Cardiac muscle cell (in vitro differentiated cells and primary cell): ENCODE measurements around the gene HLA-DQB1. TPM values are rescaled to one million over a fixed set of nuclear protein-coding genes. Genes with fewer than 3 reads are reported as not detected.
"Not testable (repeated sequence)": the region's sequence is repeated elsewhere in the genome, so short reads cannot be mapped to it uniquely, and the experiment has no call there.

Experiments used
- DNase-seq, 2 donors: peaks; one replicate each; pipeline versions ENCODE4 v3.0.0 to v3.0.0-alpha.2; 2010 to 2017; ENCODE audit warnings: low read depth in 1 of 2, low spot score in 1 of 2
- H3K27ac ChIP-seq: fragments of 200-600 bp; sonication (generic); 2 replicates; pipeline ENCODE4 v1.5.1; 2016
- H3K27me3 ChIP-seq: fragments of 200-600 bp; sonication (generic); 2 replicates; pipeline ENCODE4 v1.6.0; 2016; ENCODE audit warnings: control low read depth
- H3K36me3 ChIP-seq: fragments of 200-600 bp; sonication (generic); 2 replicates; pipeline ENCODE4 v1.5.1; 2016; ENCODE audit warnings: control low read depth
- H3K4me1 ChIP-seq: fragments of 200-600 bp; sonication (generic); 2 replicates; pipeline ENCODE4 v1.8.1; 2017; ENCODE audit warnings: low read depth, mild to moderate bottlenecking, mixed run types
- H3K4me3 ChIP-seq: fragments of 200-600 bp; sonication (generic); 2 replicates; pipeline ENCODE4 v1.5.1; 2016; ENCODE audit warnings: mild to moderate bottlenecking
- H3K9me3 ChIP-seq: fragments of 200-600 bp; sonication (generic); 2 replicates; pipeline ENCODE4 v1.5.1; 2017; ENCODE audit warnings: low read depth, mild to moderate bottlenecking, control low read depth
- CTCF ChIP-seq: IDR thresholded peaks from 2 replicates; pipeline ENCODE4 v1.5.1; 2012; ENCODE audit warnings: low read depth, mild to moderate bottlenecking, low read length
- polyA plus RNA-seq: library from polyadenylated mRNA; unstranded; fragments of >200 nt; fragmentation: Nextera tagmentation; extraction: Ambion mirVana; gene quantifications from 2 replicates; pipeline ENCODE4 v1.2.1, GENCODE V29; 2016
- total RNA-seq: library from RNA; depleted of rRNA; stranded (reverse); fragments of >200 nt; gene quantifications from 2 replicates; pipeline ENCODE4 v1.2.3, GENCODE V29; 2016

The HLA-DQB1 gene
- total and polyA plus RNA-seq, 2 experiments from 2014 or later, result 0.54 to 7.2 TPM

DNA sequence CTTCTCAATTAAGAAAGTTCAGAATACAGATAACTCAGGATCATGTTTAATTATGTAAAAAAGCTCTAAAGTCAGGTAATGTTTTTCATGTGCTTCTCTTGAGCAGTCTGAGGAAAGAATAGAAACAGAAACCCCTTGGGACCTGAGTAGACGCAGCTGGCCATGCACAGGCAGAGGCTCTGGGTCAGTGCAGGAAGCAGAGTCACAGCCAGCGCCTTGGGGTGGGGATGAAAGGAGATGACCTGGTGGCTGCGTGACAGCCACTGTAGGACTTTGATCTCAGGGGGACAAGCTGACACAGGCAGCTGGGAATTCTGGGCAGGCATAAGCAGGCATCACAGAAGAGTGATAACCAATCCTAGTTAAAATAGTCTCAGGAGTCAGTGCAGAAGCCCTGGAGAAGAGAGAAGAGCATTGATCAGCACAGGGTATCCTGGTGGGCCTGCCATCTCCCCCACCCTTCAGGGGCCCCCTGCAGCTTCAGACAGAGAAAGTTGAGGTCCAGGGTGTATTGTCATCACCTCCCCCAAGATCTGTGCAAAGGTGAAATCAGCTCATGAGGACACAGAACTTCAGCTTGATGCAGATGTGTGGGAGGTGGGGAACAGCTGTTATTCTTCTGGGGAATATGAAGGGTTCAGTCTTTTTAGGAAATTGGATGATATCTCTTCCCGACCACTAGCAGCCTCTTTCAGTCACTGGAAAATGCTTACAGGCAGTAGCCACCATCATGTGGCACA is 6.4 kb downstream of the HLA-DQB1 start:
- no peaks in the 10 kb centered on the region for H3K9me3 ChIP-seq
- no peak overlapping the region for H3K27ac ChIP-seq
- no peaks in the 10 kb centered on the region for H3K36me3 ChIP-seq
- no peak for TF ChIP-seq CTCF
- H3K27me3 ChIP-seq, result peaks cover 17% of the 10 kb centered on the region
- H3K4me1 ChIP-seq, result no peaks in the 10 kb centered on the region
- no peak overlapping the region for H3K4me3 ChIP-seq
- no peak for DNase-seq

DNA sequence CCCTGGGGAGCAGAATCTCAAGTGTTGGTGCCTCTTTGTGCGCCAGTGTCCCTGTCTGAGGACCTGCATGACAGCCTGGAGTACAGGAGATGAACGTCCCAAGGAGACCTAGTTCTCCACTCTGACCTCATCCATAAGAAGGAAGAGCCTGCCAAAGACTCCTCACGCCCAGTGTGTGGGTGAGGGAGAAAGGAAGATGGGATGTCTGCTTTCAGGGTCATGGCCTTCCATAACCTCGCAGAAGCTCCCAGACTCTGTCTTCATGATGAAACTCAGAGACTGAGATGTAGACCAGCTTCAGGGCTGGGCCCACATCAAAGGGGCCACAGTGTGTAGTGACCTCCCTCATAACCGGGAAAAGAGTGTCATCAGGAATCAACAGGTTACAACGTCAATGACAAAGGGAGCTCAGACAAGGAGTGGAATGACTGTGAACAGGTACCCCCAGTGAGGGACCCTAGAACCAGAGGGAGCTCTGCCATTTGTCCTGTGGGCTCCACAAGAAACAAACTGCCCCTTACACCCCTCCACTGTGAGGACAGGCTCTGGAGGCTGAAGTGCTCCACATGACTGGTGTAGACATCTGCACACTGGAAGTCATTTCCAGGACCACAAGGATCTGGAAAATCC is 8.1 kb downstream of the HLA-DQB1 start:
- Histone ChIP-seq H3K4me3 (no peak overlapping the region), H3K27me3 (peaks cover under 1% of the 10 kb centered on the region), H3K36me3 (no peaks in the 10 kb centered on the region), H3K4me1 (no peaks in the 10 kb centered on the region), H3K27ac (no peak overlapping the region), H3K9me3 (no peaks in the 10 kb centered on the region)
- no peak for TF ChIP-seq CTCF
- no peak for DNase-seq

DNA sequence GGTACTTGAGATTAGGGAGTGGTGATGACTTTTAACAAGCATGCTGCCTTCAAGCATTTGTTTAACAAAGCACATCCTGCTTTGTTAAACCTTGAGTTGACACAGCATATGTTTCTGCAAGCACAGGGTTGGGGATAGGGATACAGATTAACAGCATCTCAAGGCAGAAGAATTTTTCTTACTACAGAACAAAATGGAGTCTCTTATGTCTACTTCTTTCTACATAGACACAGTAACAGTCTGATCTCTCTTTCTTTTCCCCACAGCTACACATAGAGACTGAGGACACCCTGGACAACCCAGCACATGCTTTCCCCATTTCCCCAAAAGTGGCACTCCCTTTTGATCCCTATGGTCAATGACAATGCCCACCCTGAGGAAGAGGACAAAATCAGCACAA is 8.6 kb downstream of the HLA-DQB1 start:
- not testable (repeated sequence) for H3K9me3 ChIP-seq, H3K27me3 ChIP-seq, DNase-seq, H3K36me3 ChIP-seq, H3K27ac ChIP-seq, H3K4me1 ChIP-seq, H3K4me3 ChIP-seq

- not testable (repeated sequence) for H3K4me3 ChIP-seq, DNase-seq, H3K27me3 ChIP-seq, H3K27ac ChIP-seq, H3K36me3 ChIP-seq, H3K4me1 ChIP-seq, H3K9me3 ChIP-seq
Observed at GRCh38 chr6:32657329-32657728, 9.1 kb downstream of the HLA-DQB1 start.

- Histone ChIP-seq H3K4me1 (no peaks in the 10 kb centered on the region), H3K9me3 (no peaks in the 10 kb centered on the region), H3K36me3 (no peaks in the 10 kb centered on the region), H3K27me3 (no peaks in the 10 kb centered on the region), H3K27ac (no peak overlapping the region), H3K4me3 (no peak overlapping the region)
- no peak for DNase-seq
- no peak for TF ChIP-seq CTCF
Observed at GRCh38 chr6:32655203-32655710, 11.2 kb downstream of the HLA-DQB1 start.

DNA sequence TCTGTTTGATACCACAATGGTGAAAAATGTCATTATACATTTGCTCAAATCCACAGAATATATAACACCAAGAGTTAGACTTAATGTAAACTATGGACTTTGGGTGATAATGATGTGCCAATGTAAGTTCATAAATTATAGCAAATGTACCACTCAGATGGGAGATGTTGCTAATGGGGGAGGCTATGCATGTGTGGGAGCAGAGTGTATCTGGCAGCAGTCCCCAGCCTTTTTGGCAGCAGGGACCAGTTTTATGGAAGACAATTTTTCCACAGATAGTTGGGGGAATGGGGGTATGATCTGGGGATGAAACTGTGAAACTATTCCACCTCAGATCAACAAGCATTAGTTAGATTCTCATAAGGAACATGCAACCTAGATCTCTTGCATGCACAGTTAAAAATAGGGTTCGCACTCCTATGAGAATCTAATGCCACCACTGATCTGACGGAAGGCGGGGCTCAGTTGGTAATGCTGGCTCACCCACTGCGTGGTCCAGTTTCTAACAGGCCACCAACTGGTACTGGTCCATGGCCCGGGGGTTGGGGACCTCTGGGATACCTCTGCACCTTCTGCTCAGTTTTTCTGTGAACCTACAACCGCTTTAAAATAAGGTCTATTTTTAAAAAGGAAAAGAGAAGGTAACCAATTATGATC is 21.3 kb downstream of the HLA-DQB1 start:
- no peak for DNase-seq
- TF ChIP-seq CTCF, result no peak
- H3K4me1 ChIP-seq, result no peaks in the 10 kb centered on the region
- no peaks in the 10 kb centered on the region for H3K36me3 ChIP-seq
- no peaks in the 10 kb centered on the region for H3K9me3 ChIP-seq
- no peaks in the 10 kb centered on the region for H3K27me3 ChIP-seq
- no peak overlapping the region for H3K27ac ChIP-seq
- H3K4me3 ChIP-seq, result no peak overlapping the region
